SU-DHL-6 (cell line): ENCODE measurements around the gene ALKBH4.
"Not testable (repeated sequence)": the region's sequence is repeated elsewhere in the genome, so short reads cannot be mapped to it uniquely, and the experiment has no call there.

Experiments
- EZH2phosphoT487 ChIP-seq: fragments of 200-600 bp; sonication (generic), shearing (Covaris generic); conservative IDR thresholded peaks from 2 replicates; pipeline ENCODE4 v1.6.1; 2018; ENCODE audit warnings: mild to moderate bottlenecking, antibody characterized with exemption, low read length, moderate library complexity, mixed read lengths
- TF ChIP-seq, protein P1 (sequence below): fragments of 200-600 bp; sonication (generic); IDR thresholded peaks from one replicate; pipeline ENCODE4 v1.5.1; 2017; ENCODE audit warnings: antibody characterized with exemption, mild to moderate bottlenecking, low read length, moderate library complexity; ENCODE audit not compliant: insufficient read depth, poor library complexity, severe bottlenecking

DNA sequence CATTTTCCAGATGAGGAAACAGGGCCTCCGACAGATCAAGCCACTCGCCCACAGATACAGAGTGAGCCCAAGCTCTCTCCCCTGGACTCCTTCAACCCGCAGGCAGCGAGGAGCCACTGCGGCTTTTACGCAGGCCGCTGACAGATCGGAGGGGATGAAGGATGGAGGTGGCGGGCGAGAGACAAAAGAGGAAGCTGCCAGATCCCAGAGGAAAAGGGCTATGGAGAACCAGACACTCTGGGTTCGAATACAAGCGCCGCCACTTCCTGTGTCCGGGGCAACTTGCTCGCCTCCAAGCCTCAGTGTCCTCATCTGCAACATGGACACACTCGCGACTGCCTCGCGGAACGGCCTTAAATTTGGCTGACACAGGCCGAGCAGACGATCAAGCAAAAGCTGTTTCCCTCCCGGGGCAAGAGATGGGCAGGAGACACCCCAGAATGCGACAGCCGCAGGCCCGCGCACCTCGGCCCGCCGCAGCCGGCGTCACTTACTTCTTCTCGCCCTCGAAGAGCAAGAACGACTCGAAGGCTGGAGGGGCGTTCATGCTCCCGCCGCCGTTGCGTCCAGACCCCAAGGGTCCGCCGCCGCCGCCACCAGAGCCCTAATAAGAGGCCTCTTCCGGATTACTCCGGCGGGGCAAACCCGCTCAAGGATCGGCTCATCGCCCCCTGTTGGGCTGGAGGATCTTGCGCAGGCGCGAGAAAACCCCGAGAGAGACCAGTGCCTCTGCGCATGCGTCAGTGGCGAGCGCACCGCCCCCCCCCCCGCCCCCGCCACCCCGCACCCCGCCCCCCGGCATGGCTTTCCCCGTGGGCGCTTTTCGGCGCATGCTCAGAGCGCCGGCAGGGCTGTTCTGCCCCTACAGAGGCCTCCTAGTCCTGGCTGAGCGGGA lies 13.9 kb upstream of the ALKBH4 start, which contains the start of gene POLR2J:
- TF ChIP-seq, protein P1, sequence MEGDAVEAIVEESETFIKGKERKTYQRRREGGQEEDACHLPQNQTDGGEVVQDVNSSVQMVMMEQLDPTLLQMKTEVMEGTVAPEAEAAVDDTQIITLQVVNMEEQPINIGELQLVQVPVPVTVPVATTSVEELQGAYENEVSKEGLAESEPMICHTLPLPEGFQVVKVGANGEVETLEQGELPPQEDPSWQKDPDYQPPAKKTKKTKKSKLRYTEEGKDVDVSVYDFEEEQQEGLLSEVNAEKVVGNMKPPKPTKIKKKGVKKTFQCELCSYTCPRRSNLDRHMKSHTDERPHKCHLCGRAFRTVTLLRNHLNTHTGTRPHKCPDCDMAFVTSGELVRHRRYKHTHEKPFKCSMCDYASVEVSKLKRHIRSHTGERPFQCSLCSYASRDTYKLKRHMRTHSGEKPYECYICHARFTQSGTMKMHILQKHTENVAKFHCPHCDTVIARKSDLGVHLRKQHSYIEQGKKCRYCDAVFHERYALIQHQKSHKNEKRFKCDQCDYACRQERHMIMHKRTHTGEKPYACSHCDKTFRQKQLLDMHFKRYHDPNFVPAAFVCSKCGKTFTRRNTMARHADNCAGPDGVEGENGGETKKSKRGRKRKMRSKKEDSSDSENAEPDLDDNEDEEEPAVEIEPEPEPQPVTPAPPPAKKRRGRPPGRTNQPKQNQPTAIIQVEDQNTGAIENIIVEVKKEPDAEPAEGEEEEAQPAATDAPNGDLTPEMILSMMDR: not testable (repeated sequence)
- not testable (repeated sequence) for TF ChIP-seq EZH2phosphoT487
